Breast epithelium (tissue), 3 donors: Measurements from ENCODE around the gene ANKRD6.

Source experiments
- CTCF ChIP-seq, 3 donors: fragments of 450-650 bp; IDR thresholded peaks; one replicate each; pipeline ENCODE4 v1.5.1; 2016 to 2017; ENCODE audit warnings: antibody characterized with exemption in 3 of 3, mild to moderate bottlenecking in 3 of 3, moderate library complexity in 3 of 3
- POLR2AphosphoS5 ChIP-seq, 3 donors: sonication (generic); formaldehyde crosslinking; IDR thresholded peaks; one replicate each; pipeline ENCODE4 v1.6.1; 2017; ENCODE audit warnings: antibody characterized with exemption in 3 of 3

- TF ChIP-seq POLR2AphosphoS5 (IDR thresholded peaks at IDR 0.05): no peak
- no peak for TF ChIP-seq CTCF (IDR thresholded peaks at IDR 0.05)
Measured at GRCh38 chr6:89605861-89606260, 172.9 kb downstream of the ANKRD6 start.
